Body of pancreas (tissue), 4 donors: Measurements from ENCODE around the gene UGT1A5.

Experiments used
- POLR2A ChIP-seq, 3 donors: fragments of 450-650 bp; IDR thresholded peaks; one replicate each; pipeline ENCODE4 v1.6.1; 2016; ENCODE audit warnings: antibody characterized with exemption in 3 of 3, mild to moderate bottlenecking in 2 of 3
- TF ChIP-seq, protein P1 (sequence below), 7 experiments: fragments of 450-650 bp in 4 of 7; fragments of 200-600 bp in 3 of 7; sonication (generic) in 3 of 7; IDR thresholded peaks; one replicate each; pipeline ENCODE4 v1.5.1; 2016 to 2019; ENCODE audit warnings: antibody characterized with exemption in 7 of 7

DNA sequence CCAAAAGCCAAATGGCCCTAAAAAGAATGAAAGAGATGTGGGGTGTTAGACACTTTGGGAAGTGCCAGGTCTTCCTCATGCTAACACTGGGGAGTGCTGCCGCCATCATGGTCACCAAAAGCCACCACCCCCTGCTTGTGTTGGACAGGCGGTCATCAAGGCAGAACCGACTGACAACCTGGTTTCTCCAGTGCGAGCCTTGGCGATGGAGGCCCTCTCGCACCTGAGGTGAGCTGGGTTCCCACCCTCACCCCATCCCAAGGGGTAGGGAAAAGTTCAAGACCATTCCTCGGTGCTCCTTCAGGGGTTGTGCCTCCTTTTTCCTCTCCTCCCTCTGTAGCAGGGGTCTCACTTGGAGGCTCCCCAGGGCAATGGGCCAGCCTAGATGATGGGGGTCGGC lies 99.0 kb downstream of the UGT1A5 start:
- TF ChIP-seq, protein P1, sequence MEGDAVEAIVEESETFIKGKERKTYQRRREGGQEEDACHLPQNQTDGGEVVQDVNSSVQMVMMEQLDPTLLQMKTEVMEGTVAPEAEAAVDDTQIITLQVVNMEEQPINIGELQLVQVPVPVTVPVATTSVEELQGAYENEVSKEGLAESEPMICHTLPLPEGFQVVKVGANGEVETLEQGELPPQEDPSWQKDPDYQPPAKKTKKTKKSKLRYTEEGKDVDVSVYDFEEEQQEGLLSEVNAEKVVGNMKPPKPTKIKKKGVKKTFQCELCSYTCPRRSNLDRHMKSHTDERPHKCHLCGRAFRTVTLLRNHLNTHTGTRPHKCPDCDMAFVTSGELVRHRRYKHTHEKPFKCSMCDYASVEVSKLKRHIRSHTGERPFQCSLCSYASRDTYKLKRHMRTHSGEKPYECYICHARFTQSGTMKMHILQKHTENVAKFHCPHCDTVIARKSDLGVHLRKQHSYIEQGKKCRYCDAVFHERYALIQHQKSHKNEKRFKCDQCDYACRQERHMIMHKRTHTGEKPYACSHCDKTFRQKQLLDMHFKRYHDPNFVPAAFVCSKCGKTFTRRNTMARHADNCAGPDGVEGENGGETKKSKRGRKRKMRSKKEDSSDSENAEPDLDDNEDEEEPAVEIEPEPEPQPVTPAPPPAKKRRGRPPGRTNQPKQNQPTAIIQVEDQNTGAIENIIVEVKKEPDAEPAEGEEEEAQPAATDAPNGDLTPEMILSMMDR (IDR thresholded peaks at IDR 0.05) = no peak
- no peak for TF ChIP-seq POLR2A (IDR thresholded peaks at IDR 0.05)
